T-helper 1 cell treated with Interleukin-12 subunit alpha and Interleukin-12 subunit beta and Interleukin-4 antibody, amounts not matched to agents 30 μg/mL and 1 μg/mL, for 36 hours (primary cell): ENCODE data around the gene AP2A2.

Experiments
- H3K27ac Mint-ChIP-seq: one replicate; pipeline ENCODE4 v1.8.0; 2021; ENCODE audit warnings: mild to moderate bottlenecking, mixed read lengths
- H3K27me3 Mint-ChIP-seq: one replicate; pipeline ENCODE4 v1.8.0; 2021; ENCODE audit warnings: low read depth, mixed read lengths
- H3K36me3 Mint-ChIP-seq: one replicate; pipeline ENCODE4 v1.8.0; 2021; ENCODE audit warnings: low read depth, mixed read lengths
- H3K4me1 Mint-ChIP-seq: one replicate; pipeline ENCODE4 v1.8.0; 2021; ENCODE audit warnings: low read depth, mixed read lengths
- H3K4me3 Mint-ChIP-seq: one replicate; pipeline ENCODE4 v1.8.0; 2021; ENCODE audit warnings: mild to moderate bottlenecking, moderate library complexity, mixed read lengths
- H3K9me3 Mint-ChIP-seq: one replicate; pipeline ENCODE4 v1.8.0; 2021; ENCODE audit warnings: mixed read lengths

The AP2A2 gene

GRCh38 chr11:893008-893654, 32.5 kb upstream of the AP2A2 start:
- no peaks in the 10 kb centered on the region for H3K36me3 Mint-ChIP-seq
- H3K9me3 Mint-ChIP-seq: no peaks in the 10 kb centered on the region
- H3K27me3 Mint-ChIP-seq: no peaks in the 10 kb centered on the region
- H3K4me3 Mint-ChIP-seq: no peak overlapping the region
- no peaks in the 10 kb centered on the region for H3K4me1 Mint-ChIP-seq
- H3K27ac Mint-ChIP-seq: no peak overlapping the region

- Mint-ChIP-seq H3K27ac (no peak overlapping the region), H3K36me3 (no peaks in the 10 kb centered on the region), H3K9me3 (no peaks in the 10 kb centered on the region), H3K4me3 (no peak overlapping the region), H3K4me1 (no peaks in the 10 kb centered on the region), H3K27me3 (no peaks in the 10 kb centered on the region)
These were observed 31.0 kb upstream of the AP2A2 start for GRCh38 chr11:894575-895201.

GRCh38 chr11:895331-896110, 30.1 kb upstream of the AP2A2 start:
- Mint-ChIP-seq H3K4me1 (no peaks in the 10 kb centered on the region), H3K36me3 (no peaks in the 10 kb centered on the region), H3K27me3 (no peaks in the 10 kb centered on the region), H3K27ac (no peak overlapping the region), H3K9me3 (no peaks in the 10 kb centered on the region), H3K4me3 (no peak overlapping the region)

- H3K9me3 Mint-ChIP-seq: no peaks in the 10 kb centered on the region
- peaks cover 4% of the 10 kb centered on the region for H3K36me3 Mint-ChIP-seq
- no peak overlapping the region for H3K4me3 Mint-ChIP-seq
- H3K4me1 Mint-ChIP-seq: no peaks in the 10 kb centered on the region
- H3K27ac Mint-ChIP-seq: no peak overlapping the region
- H3K27me3 Mint-ChIP-seq: no peaks in the 10 kb centered on the region
These were observed 28.2 kb upstream of the AP2A2 start for GRCh38 chr11:897253-898142.

GRCh38 chr11:898143-898511, 27.5 kb upstream of the AP2A2 start:
- Mint-ChIP-seq H3K27ac (no peak overlapping the region), H3K27me3 (no peaks in the 10 kb centered on the region), H3K9me3 (no peaks in the 10 kb centered on the region), H3K4me3 (no peak overlapping the region), H3K36me3 (peaks cover 4% of the 10 kb centered on the region), H3K4me1 (no peaks in the 10 kb centered on the region)

GRCh38 chr11:898540-899190, 27.0 kb upstream of the AP2A2 start:
- Mint-ChIP-seq H3K4me1 (no peaks in the 10 kb centered on the region), H3K9me3 (no peaks in the 10 kb centered on the region), H3K4me3 (no peak overlapping the region), H3K36me3 (peaks cover 4% of the 10 kb centered on the region), H3K27ac (no peak overlapping the region), H3K27me3 (no peaks in the 10 kb centered on the region)

- Mint-ChIP-seq H3K4me1 (no peaks in the 10 kb centered on the region), H3K27me3 (no peaks in the 10 kb centered on the region), H3K36me3 (peaks cover 9% of the 10 kb centered on the region), H3K27ac (no peak overlapping the region), H3K9me3 (no peaks in the 10 kb centered on the region), H3K4me3 (no peak overlapping the region)
These were observed 25.9 kb upstream of the AP2A2 start for GRCh38 chr11:899724-900123.

GRCh38 chr11:900545-900944, 25.1 kb upstream of the AP2A2 start:
- H3K9me3 Mint-ChIP-seq: no peaks in the 10 kb centered on the region
- H3K4me1 Mint-ChIP-seq: no peaks in the 10 kb centered on the region
- H3K4me3 Mint-ChIP-seq: no peak overlapping the region
- H3K36me3 Mint-ChIP-seq: peaks cover 9% of the 10 kb centered on the region
- H3K27me3 Mint-ChIP-seq: no peaks in the 10 kb centered on the region
- no peak overlapping the region for H3K27ac Mint-ChIP-seq

- Mint-ChIP-seq H3K36me3 (peaks cover 9% of the 10 kb centered on the region), H3K9me3 (no peaks in the 10 kb centered on the region), H3K27me3 (no peaks in the 10 kb centered on the region), H3K4me1 (no peaks in the 10 kb centered on the region), H3K27ac (no peak overlapping the region), H3K4me3 (no peak overlapping the region)
These were observed 24.1 kb upstream of the AP2A2 start for GRCh38 chr11:901452-902061.

- H3K27me3 Mint-ChIP-seq: no peaks in the 10 kb centered on the region
- H3K36me3 Mint-ChIP-seq: peaks cover 9% of the 10 kb centered on the region
- H3K9me3 Mint-ChIP-seq: no peaks in the 10 kb centered on the region
- H3K4me3 Mint-ChIP-seq: no peak overlapping the region
- peaks cover 6% of the 10 kb centered on the region for H3K4me1 Mint-ChIP-seq
- H3K27ac Mint-ChIP-seq: no peak overlapping the region
These were observed 21.3 kb upstream of the AP2A2 start for GRCh38 chr11:904380-904779.

- H3K27ac Mint-ChIP-seq: no peak overlapping the region
- no peaks in the 10 kb centered on the region for H3K27me3 Mint-ChIP-seq
- no peak overlapping the region for H3K4me3 Mint-ChIP-seq
- H3K36me3 Mint-ChIP-seq: peaks cover 9% of the 10 kb centered on the region
- H3K9me3 Mint-ChIP-seq: no peaks in the 10 kb centered on the region
- H3K4me1 Mint-ChIP-seq: peaks cover 10% of the 10 kb centered on the region
These were observed 19.7 kb upstream of the AP2A2 start for GRCh38 chr11:905952-906351.

GRCh38 chr11:907668-908067, 18.0 kb upstream of the AP2A2 start:
- Mint-ChIP-seq H3K4me3 (no peak overlapping the region), H3K27ac (no peak overlapping the region), H3K9me3 (no peaks in the 10 kb centered on the region)

GRCh38 chr11:908273-908672, 17.4 kb upstream of the AP2A2 start:
- Mint-ChIP-seq H3K4me3 (no peak overlapping the region), H3K36me3 (peaks cover 5% of the 10 kb centered on the region)

More at GRCh38 chr11:907668-908067, 18.0 kb upstream of the AP2A2 start:
- peaks cover 15% of the 10 kb centered on the region for H3K4me1 Mint-ChIP-seq
- no peaks in the 10 kb centered on the region for H3K27me3 Mint-ChIP-seq
- peaks cover 5% of the 10 kb centered on the region for H3K36me3 Mint-ChIP-seq

GRCh38 chr11:909406-909805, 16.3 kb upstream of the AP2A2 start:
- Mint-ChIP-seq H3K4me1 (peaks cover 15% of the 10 kb centered on the region), H3K36me3 (no peaks in the 10 kb centered on the region), H3K27ac (no peak overlapping the region), H3K9me3 (no peaks in the 10 kb centered on the region), H3K27me3 (no peaks in the 10 kb centered on the region), H3K4me3 (peak overlapping the region; percentile 94)

More at GRCh38 chr11:908273-908672, 17.4 kb upstream of the AP2A2 start:
- peaks cover 15% of the 10 kb centered on the region for H3K4me1 Mint-ChIP-seq
- no peaks in the 10 kb centered on the region for H3K9me3 Mint-ChIP-seq
- no peaks in the 10 kb centered on the region for H3K27me3 Mint-ChIP-seq
- H3K27ac Mint-ChIP-seq: no peak overlapping the region
